Lower leg skin (tissue), 3 donors: ENCODE data around the gene RASA3.

Experiments used
- POLR2A ChIP-seq, 2 donors: fragments of 450-650 bp; IDR thresholded peaks; one replicate each; pipeline ENCODE4 v1.6.1; 2016 to 2017; ENCODE audit warnings: antibody characterized with exemption in 2 of 2, mild to moderate bottlenecking in 1 of 2, moderate library complexity in 1 of 2
- TF ChIP-seq, protein P1 (sequence below), 3 donors: fragments of 450-650 bp; IDR thresholded peaks; one replicate each; pipeline ENCODE4 v1.5.1; 2016; ENCODE audit warnings: antibody characterized with exemption in 3 of 3, mild to moderate bottlenecking in 3 of 3, moderate library complexity in 2 of 3

DNA sequence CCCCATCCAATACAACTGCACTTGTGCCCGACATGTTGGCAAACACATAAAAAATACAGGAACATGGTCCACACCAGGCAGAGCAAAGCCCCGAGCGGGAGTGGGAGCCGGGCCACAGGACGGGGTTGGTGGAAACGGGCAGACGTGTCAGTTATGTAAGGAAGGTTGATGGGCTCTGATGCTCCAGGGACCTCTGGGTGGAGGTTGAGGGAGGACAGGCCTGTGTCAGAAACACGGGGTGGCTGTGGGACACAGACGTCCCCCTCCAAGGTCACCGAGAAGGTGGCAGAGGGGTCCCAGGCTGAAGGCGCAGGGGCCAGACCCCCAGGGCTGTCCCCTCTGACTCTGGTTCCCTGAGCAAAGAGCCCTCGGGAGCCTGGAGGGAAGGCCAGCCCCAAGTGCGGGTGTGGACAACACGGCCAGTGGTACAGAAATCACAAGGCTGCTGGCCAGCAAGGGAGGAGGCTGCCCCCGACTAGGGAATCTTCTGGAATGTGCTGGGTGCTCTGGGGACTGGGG, 127.2 kb downstream of the RASA3 start:
- TF ChIP-seq POLR2A (IDR thresholded peaks at IDR 0.05): no peak
- TF ChIP-seq, protein P1, sequence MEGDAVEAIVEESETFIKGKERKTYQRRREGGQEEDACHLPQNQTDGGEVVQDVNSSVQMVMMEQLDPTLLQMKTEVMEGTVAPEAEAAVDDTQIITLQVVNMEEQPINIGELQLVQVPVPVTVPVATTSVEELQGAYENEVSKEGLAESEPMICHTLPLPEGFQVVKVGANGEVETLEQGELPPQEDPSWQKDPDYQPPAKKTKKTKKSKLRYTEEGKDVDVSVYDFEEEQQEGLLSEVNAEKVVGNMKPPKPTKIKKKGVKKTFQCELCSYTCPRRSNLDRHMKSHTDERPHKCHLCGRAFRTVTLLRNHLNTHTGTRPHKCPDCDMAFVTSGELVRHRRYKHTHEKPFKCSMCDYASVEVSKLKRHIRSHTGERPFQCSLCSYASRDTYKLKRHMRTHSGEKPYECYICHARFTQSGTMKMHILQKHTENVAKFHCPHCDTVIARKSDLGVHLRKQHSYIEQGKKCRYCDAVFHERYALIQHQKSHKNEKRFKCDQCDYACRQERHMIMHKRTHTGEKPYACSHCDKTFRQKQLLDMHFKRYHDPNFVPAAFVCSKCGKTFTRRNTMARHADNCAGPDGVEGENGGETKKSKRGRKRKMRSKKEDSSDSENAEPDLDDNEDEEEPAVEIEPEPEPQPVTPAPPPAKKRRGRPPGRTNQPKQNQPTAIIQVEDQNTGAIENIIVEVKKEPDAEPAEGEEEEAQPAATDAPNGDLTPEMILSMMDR (IDR thresholded peaks at IDR 0.05): no peak
